ENCODE measurements around the gene C2CD2.

GRCh38 chr21:41861255-41861654, 92.6 kb downstream of the C2CD2 start:
- TF ChIP-seq CTCF (IDR thresholded peaks at IDR 0.05) = no peak
- no peak for TF ChIP-seq POLR2A (IDR thresholded peaks at IDR 0.05)
